AG10803 (cell line): ENCODE results near the gene LITAF.

Source experiments
- DNase-seq: peaks from one replicate; pipeline ENCODE4 v3.0.0; 2010; ENCODE audit warnings: low read depth
- H3K4me3 ChIP-seq: 2 replicates; pipeline ENCODE4 v1.5.1; 2011; ENCODE audit warnings: mild to moderate bottlenecking, low read length, control low read depth
- CTCF ChIP-seq: conservative IDR thresholded peaks from 2 replicates; pipeline ENCODE4 v1.5.1; 2011; ENCODE audit warnings: mild to moderate bottlenecking, low read length, control low read depth, inconsistent platforms

LITAF gene

DNA sequence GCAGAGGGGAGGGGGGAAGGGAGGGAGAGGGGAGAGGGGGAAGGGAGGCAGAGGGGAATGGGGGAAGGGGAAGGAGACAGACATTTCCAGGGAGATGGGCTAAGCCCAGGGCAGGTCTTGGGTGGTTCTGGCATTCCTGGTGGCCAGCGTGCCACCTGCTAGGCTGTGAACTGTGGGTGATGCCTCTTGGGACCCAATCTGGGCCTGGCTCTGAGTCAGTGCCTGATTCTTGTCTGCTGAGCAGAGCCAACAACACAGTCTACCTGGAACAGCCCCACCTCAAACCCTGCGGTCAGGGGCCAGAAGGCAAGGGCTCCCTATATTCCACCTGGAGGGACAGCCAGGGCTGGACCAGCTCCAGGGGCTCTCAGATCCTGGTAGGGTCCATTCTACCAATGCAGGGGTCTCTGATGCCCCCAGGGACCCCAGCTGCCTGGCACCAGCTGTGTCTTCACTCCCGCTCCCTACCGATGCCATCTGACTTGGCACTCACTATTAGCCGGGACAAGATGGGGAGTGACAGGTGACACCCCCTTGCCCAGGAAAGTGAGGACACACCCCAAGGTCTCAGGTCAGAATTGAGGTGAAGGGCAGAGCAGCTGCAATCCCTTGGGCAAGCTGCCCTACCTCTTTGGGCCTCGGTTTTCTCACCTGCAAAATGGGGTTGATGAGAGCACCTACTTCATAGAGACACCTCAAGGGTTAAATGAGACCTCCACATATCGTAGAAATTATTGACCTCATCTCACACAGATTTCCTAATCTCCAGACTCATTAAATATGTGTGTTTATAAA lies 87.2 kb downstream of the LITAF start:
- no peak for TF ChIP-seq CTCF
- no peak overlapping the region for H3K4me3 ChIP-seq
- DNase-seq: no peak

DNA sequence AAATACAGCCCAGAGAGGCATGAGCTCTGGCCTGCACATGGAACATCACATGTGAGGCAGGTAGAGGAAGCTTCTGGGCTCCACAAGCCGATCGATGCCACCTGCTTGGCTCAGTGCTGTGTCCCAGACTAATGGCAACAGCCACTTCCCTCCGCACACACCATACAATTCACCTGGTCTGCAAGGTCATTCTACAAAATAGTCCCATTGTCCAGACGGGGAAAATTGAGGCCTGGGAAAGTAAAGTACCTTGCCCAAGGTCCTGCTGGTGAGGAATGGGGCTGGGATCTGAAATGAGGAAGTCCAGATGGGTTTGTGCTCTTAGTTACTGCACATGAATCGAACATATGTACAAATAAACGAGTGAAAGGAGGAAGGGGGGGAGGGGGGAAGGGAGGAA lies 88.0 kb downstream of the LITAF start:
- H3K4me3 ChIP-seq: no peak overlapping the region
- no peak for TF ChIP-seq CTCF
- no peak for DNase-seq

GRCh38 chr16:11497851-11498289 lies 88.8 kb downstream of the LITAF start:
- TF ChIP-seq CTCF: no peak
- no peak overlapping the region for H3K4me3 ChIP-seq
- DNase-seq: peak; percentile 4
